HL-60 (cell line): Measurements from ENCODE around the gene CBX8.

ENCODE experiments used
- DNase-seq, 2 experiments: peaks; one replicate each; pipeline ENCODE4 v3.0.0-alpha.2; 2010 to 2020; ENCODE audit warnings: low read depth in 1 of 2, low spot score in 1 of 2
- H3K27ac ChIP-seq: fragments of 250-450 bp; sonication (Bioruptor Pico); replicated peaks from 2 replicates; pipeline ENCODE4 v1.5.1; 2020; ENCODE audit warnings: mild to moderate bottlenecking, moderate library complexity
- H3K27me3 ChIP-seq: fragments of 250-450 bp; sonication (Bioruptor Pico); 2 replicates; pipeline ENCODE4 v1.5.1; 2021; ENCODE audit warnings: mild to moderate bottlenecking, moderate library complexity; ENCODE audit not compliant: insufficient read depth, poor library complexity, severe bottlenecking
- H3K4me3 ChIP-seq: replicated peaks from 2 replicates; pipeline ENCODE4 v1.5.1; 2011; ENCODE audit warnings: mild to moderate bottlenecking, control low read depth, low read length; ENCODE audit not compliant: insufficient read depth
- GABPA ChIP-seq: IDR thresholded peaks from 2 replicates; pipeline ENCODE4 v1.6.1; 2012; ENCODE audit warnings: low read depth
- POLR2AphosphoS5 ChIP-seq: IDR thresholded peaks from 2 replicates; pipeline ENCODE4 v1.6.1; 2012; ENCODE audit warnings: low read depth
- REST ChIP-seq: IDR thresholded peaks from 2 replicates; pipeline ENCODE4 v1.6.1; 2012; ENCODE audit warnings: low read depth; ENCODE audit not compliant: insufficient replicate concordance
- SPI1 ChIP-seq: IDR thresholded peaks from 2 replicates; pipeline ENCODE4 v1.6.1; 2012; ENCODE audit warnings: low read depth, mild to moderate bottlenecking, borderline replicate concordance
- TF ChIP-seq, protein P1 (sequence below): IDR thresholded peaks from one replicate; pipeline ENCODE4 v1.5.1; 2011; ENCODE audit warnings: low read length, control low read depth, inconsistent platforms; ENCODE audit not compliant: insufficient read depth

The CBX8 gene

DNA sequence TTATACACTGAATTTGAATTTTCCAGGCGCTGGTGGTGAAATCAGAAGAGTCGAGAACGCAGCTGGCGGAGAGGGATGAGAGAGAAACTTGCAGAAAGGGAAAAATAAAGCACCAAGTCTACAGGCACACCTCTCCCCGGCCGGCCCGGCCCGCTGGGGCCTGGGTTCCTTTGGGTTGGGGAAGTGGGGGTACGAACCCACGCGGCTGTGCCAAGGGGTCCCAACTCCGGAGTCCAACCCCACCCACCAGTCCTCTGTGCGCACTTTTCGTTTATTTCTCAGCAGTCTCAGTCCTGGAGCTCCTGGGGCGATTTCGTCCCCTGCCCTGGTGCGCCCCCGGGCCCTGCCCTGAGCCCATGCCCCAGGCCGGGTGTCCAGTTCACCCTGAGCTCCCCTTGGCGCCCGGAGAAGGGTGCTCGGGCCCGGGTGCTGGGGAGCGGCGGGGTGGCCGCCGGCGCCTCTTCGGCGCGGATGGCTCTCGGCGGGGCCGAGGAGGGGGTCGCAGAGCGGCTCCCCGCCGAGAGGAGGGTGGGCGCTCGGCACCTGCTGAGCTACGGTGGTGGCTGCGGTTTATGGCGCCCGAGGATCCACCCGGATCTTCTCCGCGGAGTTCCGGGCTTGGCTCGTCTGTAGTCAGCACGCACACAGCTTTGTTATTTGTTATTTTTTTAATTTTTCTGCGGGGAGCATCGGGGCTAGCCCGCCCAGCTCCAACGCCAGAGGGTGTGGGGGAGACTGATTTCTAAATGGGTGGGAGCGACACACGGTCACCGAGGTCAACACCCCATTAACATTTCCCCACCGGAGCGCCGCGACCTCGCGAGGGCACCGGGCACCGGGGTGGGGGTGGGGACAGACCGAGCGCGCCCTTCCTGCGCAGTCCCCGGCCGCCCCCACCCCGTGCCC is 15.7 kb upstream of the CBX8 start:
- Histone ChIP-seq H3K27ac (no peak overlapping the region), H3K4me3 (peak overlapping the region; percentile 23), H3K27me3 (peaks cover 78% of the 10 kb centered on the region)
- DNase-seq, result no peak
- TF ChIP-seq REST (no peak), POLR2AphosphoS5 (no peak), GABPA (no peak), SPI1 (no peak)
- TF ChIP-seq, protein P1, sequence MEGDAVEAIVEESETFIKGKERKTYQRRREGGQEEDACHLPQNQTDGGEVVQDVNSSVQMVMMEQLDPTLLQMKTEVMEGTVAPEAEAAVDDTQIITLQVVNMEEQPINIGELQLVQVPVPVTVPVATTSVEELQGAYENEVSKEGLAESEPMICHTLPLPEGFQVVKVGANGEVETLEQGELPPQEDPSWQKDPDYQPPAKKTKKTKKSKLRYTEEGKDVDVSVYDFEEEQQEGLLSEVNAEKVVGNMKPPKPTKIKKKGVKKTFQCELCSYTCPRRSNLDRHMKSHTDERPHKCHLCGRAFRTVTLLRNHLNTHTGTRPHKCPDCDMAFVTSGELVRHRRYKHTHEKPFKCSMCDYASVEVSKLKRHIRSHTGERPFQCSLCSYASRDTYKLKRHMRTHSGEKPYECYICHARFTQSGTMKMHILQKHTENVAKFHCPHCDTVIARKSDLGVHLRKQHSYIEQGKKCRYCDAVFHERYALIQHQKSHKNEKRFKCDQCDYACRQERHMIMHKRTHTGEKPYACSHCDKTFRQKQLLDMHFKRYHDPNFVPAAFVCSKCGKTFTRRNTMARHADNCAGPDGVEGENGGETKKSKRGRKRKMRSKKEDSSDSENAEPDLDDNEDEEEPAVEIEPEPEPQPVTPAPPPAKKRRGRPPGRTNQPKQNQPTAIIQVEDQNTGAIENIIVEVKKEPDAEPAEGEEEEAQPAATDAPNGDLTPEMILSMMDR, result no peak

- DNase-seq, result no peak
- Histone ChIP-seq H3K27ac (no peak overlapping the region), H3K4me3 (no peak overlapping the region), H3K27me3 (peaks cover 79% of the 10 kb centered on the region)
- TF ChIP-seq SPI1, result no peak
These were observed 15.0 kb upstream of the CBX8 start for GRCh38 chr17:79811868-79812352.

- peak in 1 of 2 experiments; percentile 52 for DNase-seq
- Histone ChIP-seq H3K27ac (no peak overlapping the region), H3K27me3 (peaks cover 78% of the 10 kb centered on the region), H3K4me3 (no peak overlapping the region)
- TF ChIP-seq REST, result no peak
- TF ChIP-seq, protein P1, result peak; percentile 26
- no peak for TF ChIP-seq GABPA
- no peak for TF ChIP-seq POLR2AphosphoS5
- TF ChIP-seq SPI1, result no peak
These were observed 14.4 kb upstream of the CBX8 start for GRCh38 chr17:79811011-79811867.
